GM18520 (cell line): Measurements from ENCODE around the gene TMEM43.

Experiments used
- ATAC-seq: cut with Tn5 transposase; IDR thresholded peaks from one replicate; pipeline ENCODE4 v1.9.1; 2021; ENCODE audit not compliant: unreplicated experiment

The TMEM43 gene

GRCh38 chr3:14121859-14122258 lies 3.0 kb upstream of the TMEM43 start:
- ATAC-seq = no peak

DNA sequence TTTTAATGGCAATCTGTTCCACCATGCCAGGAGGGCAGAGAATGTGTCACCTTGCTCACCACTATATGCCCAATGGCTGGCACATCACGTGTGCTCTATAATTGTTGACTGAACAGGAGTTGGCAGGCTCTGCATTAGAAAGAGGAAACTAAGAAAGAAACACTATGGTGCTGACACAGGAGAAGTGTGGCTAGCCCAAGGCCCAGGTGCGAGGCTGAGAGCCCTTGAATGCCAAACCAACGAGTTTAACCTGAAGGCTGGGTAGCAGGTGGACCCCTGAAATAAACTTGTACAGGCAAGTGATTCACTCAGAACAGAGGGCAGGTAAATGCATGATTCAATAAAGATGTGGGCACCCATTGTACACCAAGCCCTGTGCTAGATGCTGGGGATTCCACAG lies 2.6 kb upstream of the TMEM43 start:
- ATAC-seq = no peak

GRCh38 chr3:14123308-14124222 lies 1.3 kb upstream of the TMEM43 start:
- no peak for ATAC-seq

DNA sequence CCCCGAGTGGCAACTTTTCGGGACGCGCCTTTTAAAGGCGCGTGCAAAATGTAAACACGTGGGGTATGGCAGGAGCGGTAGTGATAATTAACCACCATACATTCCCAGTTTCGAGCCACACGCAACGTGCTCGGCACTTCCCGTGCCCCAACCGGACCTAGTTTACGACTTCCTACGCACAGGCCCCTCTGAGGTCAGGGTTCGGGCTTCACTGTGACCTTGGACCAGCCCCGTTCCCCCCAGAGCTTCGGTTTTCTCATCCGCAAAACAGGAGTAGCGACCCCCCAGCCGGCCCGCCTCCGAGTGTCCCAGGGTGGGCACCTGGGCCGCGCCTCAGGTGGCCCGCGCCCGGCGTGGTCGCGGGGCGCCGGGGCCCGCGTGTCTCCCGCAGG lies 633 bp upstream of the TMEM43 start:
- ATAC-seq = peak; percentile 18

- ATAC-seq = peak; percentile 3
Observed at GRCh38 chr3:14125193-14126016, 553 bp downstream of the TMEM43 start.

- no peak for ATAC-seq
Observed at GRCh38 chr3:14126017-14126886, 1.4 kb downstream of the TMEM43 start.

GRCh38 chr3:14126887-14127505 lies 2.1 kb downstream of the TMEM43 start:
- no peak for ATAC-seq

DNA sequence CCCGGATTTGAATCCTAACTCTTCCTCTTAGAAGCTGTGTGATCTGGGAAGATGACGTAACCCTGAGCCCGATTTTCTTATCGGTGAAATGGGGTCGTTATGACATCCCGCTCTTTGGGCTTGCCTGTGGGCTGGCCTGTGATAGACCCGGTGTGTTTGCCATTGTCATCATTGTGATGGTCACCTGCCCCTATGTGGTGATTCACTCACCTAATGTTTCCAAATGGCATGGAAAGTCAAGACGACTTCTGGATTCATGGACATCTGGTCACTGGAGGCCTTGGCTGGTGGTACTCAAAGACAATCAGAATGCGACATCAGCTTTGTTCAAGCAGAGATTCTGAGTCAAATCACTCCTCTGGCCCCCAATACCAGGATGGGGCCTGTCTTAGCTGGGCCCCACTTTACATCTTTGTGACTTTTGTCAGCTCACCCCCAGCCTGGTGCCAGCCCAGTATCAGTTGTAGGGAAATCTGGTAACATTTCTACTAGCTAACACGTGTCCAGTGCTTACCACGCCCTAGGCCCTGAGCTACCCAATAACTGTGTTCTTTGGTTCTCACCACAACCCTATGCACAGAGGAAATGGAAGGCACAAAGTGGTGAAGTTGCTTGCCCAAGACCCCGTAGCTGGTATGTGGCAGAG lies 2.8 kb downstream of the TMEM43 start:
- no peak for ATAC-seq

- no peak for ATAC-seq
Observed at GRCh38 chr3:14128724-14129123, 3.9 kb downstream of the TMEM43 start.

DNA sequence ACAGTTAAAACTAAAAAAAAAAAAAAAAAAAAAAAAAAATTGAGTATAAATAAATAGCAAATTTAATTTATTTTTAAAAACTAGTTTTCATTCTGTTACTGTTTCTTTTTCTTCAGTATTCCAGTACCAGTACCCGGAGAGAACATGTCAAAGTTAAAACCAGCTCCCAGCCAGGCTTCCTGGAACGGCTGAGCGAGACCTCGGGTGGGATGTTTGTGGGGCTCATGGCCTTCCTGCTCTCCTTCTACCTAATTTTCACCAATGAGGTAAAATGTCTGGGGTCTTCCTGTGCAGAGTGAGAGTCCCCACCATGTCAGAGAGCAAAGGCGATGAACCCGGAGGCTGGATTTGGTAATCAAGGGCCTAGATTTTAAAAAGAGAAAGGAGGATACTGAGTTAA lies 4.4 kb downstream of the TMEM43 start:
- ATAC-seq = no peak

- no peak for ATAC-seq
Observed at GRCh38 chr3:14130230-14130629, 5.4 kb downstream of the TMEM43 start.

GRCh38 chr3:14130707-14131106 lies 5.9 kb downstream of the TMEM43 start:
- no peak for ATAC-seq

GRCh38 chr3:14131134-14131533 lies 6.3 kb downstream of the TMEM43 start:
- ATAC-seq = no peak

DNA sequence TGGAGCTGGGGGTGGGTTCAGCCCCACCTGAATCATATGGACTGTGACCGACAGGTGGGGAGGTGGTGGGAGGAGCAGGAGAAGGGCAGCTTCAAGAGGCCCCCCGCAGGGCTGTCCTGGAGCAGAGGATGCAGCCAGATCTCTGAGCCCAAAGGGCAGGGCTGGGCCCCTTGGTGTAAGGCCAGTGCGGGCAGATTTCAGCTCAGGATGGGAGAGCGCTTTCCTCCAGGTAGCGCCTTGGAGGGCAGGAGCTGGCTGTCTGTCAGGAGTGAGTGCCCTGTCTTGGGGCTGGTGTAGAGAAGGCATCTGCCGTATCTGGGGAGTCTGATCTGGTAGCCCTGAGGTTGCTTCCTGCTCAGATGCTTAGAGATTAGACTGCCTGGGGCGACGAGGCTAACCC lies 7.3 kb downstream of the TMEM43 start:
- no peak for ATAC-seq

- no peak for ATAC-seq
Observed at GRCh38 chr3:14132689-14133088, 7.8 kb downstream of the TMEM43 start.

GRCh38 chr3:14133188-14133800 lies 8.4 kb downstream of the TMEM43 start:
- no peak for ATAC-seq

DNA sequence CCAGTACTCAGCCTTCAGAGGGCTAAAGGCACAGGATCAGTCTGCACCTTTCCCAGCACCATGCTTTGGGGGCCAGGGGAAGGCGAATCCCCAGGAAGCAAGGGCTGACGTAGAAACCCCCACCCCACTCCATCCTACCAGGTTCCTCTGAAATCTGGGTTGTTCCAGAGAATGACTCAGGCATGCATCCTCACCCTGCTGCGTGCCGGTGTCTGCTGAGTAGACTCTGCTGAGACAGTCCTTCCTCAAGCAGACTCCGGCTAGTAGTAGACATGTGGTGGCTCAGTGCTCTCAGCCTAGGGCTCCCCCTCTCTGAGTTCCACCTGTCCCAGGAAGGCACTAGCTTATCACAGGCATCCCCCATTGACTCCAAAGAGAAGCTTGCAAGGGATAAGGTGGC lies 9.0 kb downstream of the TMEM43 start:
- ATAC-seq = no peak

- no peak for ATAC-seq
Observed at GRCh38 chr3:14134291-14134690, 9.4 kb downstream of the TMEM43 start.

DNA sequence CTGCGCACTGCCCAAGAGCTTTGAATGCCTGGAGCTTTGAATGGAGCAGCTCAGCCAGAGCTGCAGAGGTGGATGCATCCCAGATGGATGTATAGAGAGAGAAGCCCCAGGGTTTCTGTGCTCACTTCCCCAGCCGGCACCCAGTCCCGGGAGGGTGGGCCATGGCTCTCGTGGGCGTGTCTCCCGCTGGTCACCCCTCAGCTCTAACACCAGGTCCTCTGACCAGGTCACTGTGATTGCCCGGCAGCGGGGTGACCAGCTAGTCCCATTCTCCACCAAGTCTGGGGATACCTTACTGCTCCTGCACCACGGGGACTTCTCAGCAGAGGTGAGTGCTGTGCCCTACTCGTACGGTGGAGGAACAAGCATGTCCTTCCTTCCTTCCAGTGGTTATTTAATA lies 10.7 kb downstream of the TMEM43 start:
- ATAC-seq = no peak

- no peak for ATAC-seq
Observed at GRCh38 chr3:14137004-14137403, 12.2 kb downstream of the TMEM43 start.
